Common myeloid progenitor, CD34-positive (primary cell): ENCODE data around the gene SMYD4.
A peak's percentile ranks its signal among the peaks of the same experiment; 100 is the strongest.

ENCODE experiments used
- CTCF ChIA-PET: fragments of 350-600 bp; sonication (Branson Sonifier 250); formaldehyde crosslinking; loops from one replicate; lab custom pipeline; 2021; ENCODE audit warnings: antibody characterized with exemption; lab: Charles Lee
- POLR2A ChIA-PET: fragments of 350-600 bp; sonication (Branson Sonifier 250); formaldehyde crosslinking; loops from one replicate; lab custom pipeline; 2021; ENCODE audit warnings: antibody characterized with exemption; lab: Charles Lee
- DNase-seq, 3 donors: peaks; one replicate each; pipeline versions ENCODE4 v3.0.0 to v3.0.0-alpha.2; 2013
- H3K27ac ChIP-seq, 2 experiments: 1 replicate in 1 of 2; 2 replicates in 1 of 2; pipeline ENCODE4 v1.7.0; 2013; ENCODE audit warnings: inconsistent platforms in 2 of 2, low read length in 2 of 2, mild to moderate bottlenecking in 2 of 2, low read depth in 1 of 2, moderate library complexity in 1 of 2; ENCODE audit not compliant: severe bottlenecking in 2 of 2, insufficient read depth in 1 of 2, poor library complexity in 1 of 2
- H3K27me3 ChIP-seq, 5 experiments: replicated peaks in 2 of 5; 1 replicate in 3 of 5; 2 replicates in 2 of 5; pipeline versions ENCODE4 v1.6.1 to v1.7.0; 2013; ENCODE audit warnings: low read length in 4 of 5, mild to moderate bottlenecking in 2 of 5, moderate library complexity in 2 of 5, inconsistent platforms in 1 of 5; ENCODE audit not compliant: insufficient read depth in 5 of 5, control insufficient read depth in 4 of 5
- H3K36me3 ChIP-seq, 4 experiments: 1 replicate in 2 of 4; 2 replicates in 2 of 4; pipeline versions ENCODE4 v1.6.1 to v1.7.0; 2013; ENCODE audit warnings: low read length in 3 of 4, control low read depth in 1 of 4, mild to moderate bottlenecking in 1 of 4; ENCODE audit not compliant: control insufficient read depth in 4 of 4, insufficient read depth in 4 of 4
- H3K4me1 ChIP-seq, 4 experiments: 1 replicate in 3 of 4; 2 replicates in 1 of 4; pipeline versions ENCODE4 v1.6.1 to v1.7.1; 2013; ENCODE audit warnings: low read length in 3 of 4, mild to moderate bottlenecking in 3 of 4, control low read depth in 1 of 4, inconsistent platforms in 1 of 4, moderate library complexity in 1 of 4; ENCODE audit not compliant: control insufficient read depth in 4 of 4, insufficient read depth in 4 of 4; ENCODE audit errors: control extremely low read depth in 1 of 4
- H3K4me3 ChIP-seq, 7 experiments: 1 replicate in 4 of 7; 2 replicates in 3 of 7; pipeline versions ENCODE4 v1.5.1 to v1.7.0; 2013; ENCODE audit warnings: mild to moderate bottlenecking in 7 of 7, low read length in 6 of 7, moderate library complexity in 6 of 7, inconsistent platforms in 2 of 7, low read depth in 2 of 7, control low read depth in 1 of 7; ENCODE audit not compliant: insufficient read depth in 4 of 7, control insufficient read depth in 1 of 7; ENCODE audit errors: extremely low read depth in 1 of 7
- H3K9me3 ChIP-seq, 5 experiments: 1 replicate in 4 of 5; 2 replicates in 1 of 5; pipeline versions ENCODE4 v1.6.1 to v1.7.1; 2013; ENCODE audit warnings: low read length in 4 of 5, mild to moderate bottlenecking in 2 of 5, inconsistent platforms in 1 of 5, low read depth in 1 of 5, moderate library complexity in 1 of 5; ENCODE audit not compliant: control insufficient read depth in 4 of 5, insufficient read depth in 2 of 5; ENCODE audit errors: control extremely low read depth in 1 of 5
- WGBS: methylation state at CpG from one replicate; pipeline ENCODE4 v1.1.5; 2013; ENCODE audit not compliant: insufficient coverage; 5-methylcytosine and 5-hydroxymethylcytosine counted together

SMYD4 gene

GRCh38 chr17:1730326-1731193 lies 99.1 kb downstream of the SMYD4 start:
- peak overlapping the region in 1 of 2 experiments; percentile 34 for H3K27ac ChIP-seq
- no peaks in the 10 kb centered on the region for H3K9me3 ChIP-seq
- H3K4me1 ChIP-seq, result peaks cover 0 to 9% (median 1%) of the 10 kb centered on the region in 4 experiments
- DNase-seq, result peak; percentile 36 to 74 (median 55)
- H3K36me3 ChIP-seq, result peaks cover 5 to 67% (median 47%) of the 10 kb centered on the region in 4 experiments
- WGBS, result 97% methylated on average over 27 of the region's 40 CpGs
- no peaks in the 10 kb centered on the region for H3K27me3 ChIP-seq
- no peak overlapping the region for H3K4me3 ChIP-seq
- POLR2A ChIA-PET, result no interaction called here
- CTCF ChIA-PET, result interaction anchor here (1.0 to 1.4 kb wide), 4 partner anchors 9 to 81 kb away, joined by 3 to 6 read pairs (median 4); partner anchors contain the start of gene RILP

GRCh38 chr17:1729966-1730325 lies 99.8 kb downstream of the SMYD4 start:
- DNase-seq, result no peak
- ChIA-PET CTCF (interaction anchor here (0.7 to 1.3 kb wide), 3 partner anchors 43 to 81 kb away, joined by 3 to 6 read pairs (median 3); partner anchors contain the start of gene RILP), POLR2A (no interaction called here)
- no peaks in the 10 kb centered on the region for H3K27me3 ChIP-seq
- no peak overlapping the region for H3K27ac ChIP-seq
- 85% methylated on average over 7 of the region's 15 CpGs for WGBS
- H3K4me3 ChIP-seq, result no peak overlapping the region
- H3K9me3 ChIP-seq, result no peaks in the 10 kb centered on the region
- H3K4me1 ChIP-seq, result peaks cover 0 to 15% (median 8%) of the 10 kb centered on the region in 4 experiments
- peaks cover 5 to 64% (median 44%) of the 10 kb centered on the region in 4 experiments for H3K36me3 ChIP-seq
